Bone marrow (tissue), 2 donors: ENCODE measurements around the gene PRH1.

ENCODE experiments used
- DNase-seq, 2 donors: peaks; one replicate each; lab custom pipeline; 2025; lab: John Stamatoyannopoulos, UW

PRH1 gene

GRCh38 chr12:10884086-10884725, at the start of gene PRH1:
TSS of gene PRH1 (minus strand) at chr12:10884255. CDS start at chr12:10884217, 38 bp downstream.
- DNase-seq = no peak

DNA sequence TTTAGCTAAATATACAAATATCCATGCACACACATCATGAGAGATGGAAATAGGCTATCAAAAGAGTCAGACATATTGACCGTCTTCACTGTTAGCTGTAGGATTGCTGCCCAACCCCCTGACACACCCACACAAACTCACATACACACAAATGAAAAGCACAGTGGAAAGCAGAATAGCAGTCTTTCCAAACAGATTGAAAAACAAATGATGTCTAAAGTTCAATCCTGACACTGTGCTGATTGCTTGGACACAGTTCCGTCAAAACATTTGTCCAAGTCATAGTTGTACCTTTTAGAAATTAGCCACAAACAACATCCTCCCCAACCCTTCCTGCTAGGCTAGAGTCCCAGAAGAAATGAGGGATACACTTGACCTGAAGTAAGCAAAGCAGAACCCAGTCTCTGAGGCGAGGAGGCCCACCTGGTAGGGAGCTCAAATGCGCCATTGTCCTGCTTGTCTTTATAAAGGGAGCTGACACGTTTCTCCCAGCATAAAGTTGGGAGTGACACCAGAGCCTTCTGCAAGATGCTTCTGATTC, 44.8 kb upstream of the PRH1 start, which contains the start of gene PRH2:
Gene PRH2, plus strand, starts transcription at position 491 of the 541 bp plus-strand sequence. Its CDS starts 38 bp downstream, at position 529.
- DNase-seq = no peak

GRCh38 chr12:10926269-10926668, 42.2 kb upstream of the PRH1 start:
- DNase-seq = no peak

DNA sequence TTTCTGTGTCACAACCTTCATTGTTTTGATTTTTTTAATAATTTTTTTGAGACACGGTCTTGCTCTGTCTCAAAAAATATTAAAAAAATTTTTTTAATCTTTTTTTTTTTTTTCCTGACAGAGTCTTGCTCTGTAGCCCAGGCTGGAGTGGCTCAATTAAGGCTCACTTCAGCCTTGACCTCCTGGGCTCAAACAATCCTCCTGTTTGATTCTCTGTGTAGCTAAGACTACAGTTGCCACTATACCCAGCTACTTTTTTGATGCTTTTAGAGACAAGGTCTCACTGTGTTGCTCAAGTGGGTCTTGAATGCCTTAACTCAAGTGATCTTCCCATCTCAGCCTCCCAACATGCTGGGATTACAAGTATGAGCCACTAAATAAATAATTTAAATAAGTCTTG, 35.8 kb upstream of the PRH1 start:
- no peak for DNase-seq

DNA sequence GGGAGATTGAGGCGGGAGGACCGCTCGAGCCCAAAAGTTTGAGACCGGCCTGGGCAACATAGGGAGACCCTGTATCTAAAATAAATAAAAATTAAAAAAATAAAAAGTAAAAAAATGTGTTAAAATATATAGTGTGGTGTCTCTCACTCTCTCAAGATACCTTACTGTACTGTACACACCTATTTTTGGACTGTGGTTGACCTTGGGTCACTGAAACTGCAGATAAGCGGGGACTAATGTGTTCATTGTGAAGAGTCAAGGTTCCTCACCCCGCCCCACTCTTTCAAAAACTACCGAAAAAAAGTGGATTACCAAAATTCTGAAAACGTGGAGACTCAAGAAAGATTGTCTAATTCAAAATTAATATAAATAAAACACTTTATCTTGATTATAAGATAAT, 26.3 kb upstream of the PRH1 start:
- no peak for DNase-seq

DNA sequence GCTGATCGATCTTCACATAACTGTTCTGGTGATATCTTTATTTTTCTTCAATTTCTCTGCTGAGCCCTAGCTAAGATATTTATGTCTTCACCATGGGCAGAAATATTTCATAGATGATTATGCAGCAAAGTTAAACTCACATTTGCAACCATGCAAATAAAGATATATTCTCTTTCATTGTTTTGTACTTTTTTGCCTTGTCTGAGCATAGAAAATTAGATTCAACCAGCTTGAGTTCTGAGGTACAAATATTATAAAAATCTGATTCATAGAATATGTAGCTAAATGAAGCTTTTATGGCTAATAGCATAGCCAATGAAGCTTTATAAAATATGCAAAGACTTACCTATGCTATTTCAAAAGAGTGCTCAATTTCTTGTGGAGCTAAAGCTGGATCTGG, 25.4 kb upstream of the PRH1 start, which contains the start of gene TAS2R13:
Gene TAS2R13, minus strand, starts transcription at position 101 of the 400 bp plus-strand sequence. CDS start 264 bp downstream, outside the sequence.
- DNase-seq = no peak

DNA sequence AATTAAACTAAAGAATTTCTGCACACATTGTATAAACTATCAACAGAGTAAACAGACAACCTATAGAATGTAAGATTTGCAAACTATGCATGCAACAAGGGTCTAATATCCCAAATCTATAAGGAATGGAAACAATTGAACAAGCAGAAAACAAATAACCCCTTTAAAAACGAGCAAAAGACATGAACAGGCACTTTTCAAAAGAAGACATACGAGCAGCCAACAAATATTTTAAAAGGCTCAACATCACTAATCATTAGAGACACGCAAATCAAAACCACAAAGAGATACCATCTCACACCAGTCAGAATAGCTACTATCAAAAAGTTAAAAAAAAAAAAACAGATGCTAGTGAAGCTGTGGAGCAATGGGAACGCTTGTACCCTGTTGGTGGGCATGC, 20.6 kb upstream of the PRH1 start:
- DNase-seq = no peak

- no peak for DNase-seq
These were observed 17.4 kb upstream of the PRH1 start for GRCh38 chr12:10901427-10901826.

GRCh38 chr12:10900972-10901371, 16.9 kb upstream of the PRH1 start:
- no peak for DNase-seq

GRCh38 chr12:10900530-10900929, 16.5 kb upstream of the PRH1 start:
- no peak for DNase-seq

DNA sequence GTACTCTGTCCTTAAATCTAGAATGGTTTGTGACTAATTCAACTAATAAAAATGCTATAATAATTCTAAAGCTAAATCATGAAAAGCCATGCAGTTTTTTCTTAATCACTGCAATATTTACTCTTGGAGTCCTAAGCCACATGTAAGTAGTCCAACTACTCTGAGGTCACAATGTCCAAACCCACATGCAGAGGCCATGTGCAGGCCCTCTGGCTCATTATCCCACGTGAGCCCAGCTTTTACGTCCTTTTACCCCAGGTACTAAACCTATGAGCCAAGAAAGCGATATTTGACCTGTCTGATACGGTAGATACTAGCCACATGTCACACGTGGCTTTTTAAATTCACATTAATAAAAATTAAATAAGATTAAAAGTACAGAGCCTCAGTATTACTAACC, 12.8 kb upstream of the PRH1 start:
- no peak for DNase-seq

- no peak for DNase-seq
These were observed 7.9 kb upstream of the PRH1 start for GRCh38 chr12:10891937-10892336.

GRCh38 chr12:10889226-10889625, 5.2 kb upstream of the PRH1 start:
- no peak for DNase-seq

DNA sequence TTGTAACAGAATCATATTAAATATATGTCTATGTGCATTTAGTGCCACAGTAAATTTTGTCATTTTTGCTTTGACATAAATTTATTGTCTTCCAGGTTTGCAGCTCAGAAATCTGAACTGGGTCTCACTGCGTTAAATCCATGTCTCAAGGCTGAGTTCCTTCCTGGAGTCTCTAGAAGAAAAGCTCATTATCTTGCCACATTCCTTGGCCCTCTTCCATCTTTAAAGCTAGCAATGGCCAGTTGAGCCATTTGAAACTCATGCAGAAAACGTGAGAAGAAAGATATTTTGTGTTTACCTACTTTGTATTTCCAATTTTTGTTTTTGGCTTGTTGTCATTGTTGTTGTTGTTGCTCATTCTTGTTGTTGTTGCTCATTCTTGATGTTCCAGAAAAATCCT, 10.7 kb downstream of the PRH1 start:
- DNase-seq = no peak

GRCh38 chr12:10867381-10867780, 16.7 kb downstream of the PRH1 start:
- DNase-seq = no peak

DNA sequence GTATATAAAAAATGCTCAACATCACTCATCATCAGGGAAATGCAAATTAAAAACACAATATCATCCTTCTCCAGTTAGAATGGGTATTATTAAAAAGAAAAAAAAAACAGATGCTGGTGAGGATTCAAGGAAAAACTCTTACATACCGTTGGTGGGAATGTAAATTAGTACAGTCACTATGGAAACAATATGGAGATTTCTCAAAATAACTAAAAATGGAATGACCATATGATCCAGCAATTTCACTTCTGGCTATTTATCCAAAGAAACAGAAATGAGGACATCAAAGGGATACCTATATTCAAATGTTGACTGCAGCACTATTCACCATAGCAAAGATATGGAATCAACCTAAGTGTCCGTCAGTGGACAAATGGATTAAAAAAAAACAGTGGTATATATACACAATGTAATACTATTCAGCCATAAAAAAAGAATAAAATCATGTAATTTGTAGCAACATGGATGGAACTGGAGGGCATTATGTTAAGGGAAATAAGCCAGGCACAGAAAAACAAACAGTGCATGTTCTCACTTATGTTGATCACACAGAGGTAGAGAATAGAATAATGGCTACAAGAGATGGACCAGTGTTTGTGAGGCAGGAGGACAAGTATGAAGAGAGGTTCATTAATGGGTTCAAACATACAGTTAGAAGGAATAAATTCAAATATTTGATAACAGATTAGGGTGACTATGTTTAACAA, 20.4 kb downstream of the PRH1 start:
- no peak for DNase-seq

DNA sequence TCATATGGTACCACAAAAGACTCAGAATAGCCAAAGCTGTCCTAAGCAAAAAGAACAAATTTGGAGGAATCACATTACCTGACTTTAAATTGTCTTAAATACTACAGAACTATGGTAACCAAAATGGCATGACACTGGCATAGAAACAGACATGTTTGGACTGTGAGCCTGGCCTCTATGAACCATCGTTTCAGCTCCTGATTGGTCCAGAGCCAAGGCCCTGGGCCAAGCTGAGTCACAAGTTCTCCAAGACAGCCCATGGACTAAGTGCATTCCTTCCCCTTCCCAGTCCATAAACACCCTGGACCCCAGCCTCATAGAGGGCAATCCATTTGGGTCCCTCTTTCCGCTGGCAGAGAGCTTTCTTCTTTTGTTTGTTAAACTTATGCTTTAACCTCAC, 22.7 kb downstream of the PRH1 start:
- DNase-seq = no peak

DNA sequence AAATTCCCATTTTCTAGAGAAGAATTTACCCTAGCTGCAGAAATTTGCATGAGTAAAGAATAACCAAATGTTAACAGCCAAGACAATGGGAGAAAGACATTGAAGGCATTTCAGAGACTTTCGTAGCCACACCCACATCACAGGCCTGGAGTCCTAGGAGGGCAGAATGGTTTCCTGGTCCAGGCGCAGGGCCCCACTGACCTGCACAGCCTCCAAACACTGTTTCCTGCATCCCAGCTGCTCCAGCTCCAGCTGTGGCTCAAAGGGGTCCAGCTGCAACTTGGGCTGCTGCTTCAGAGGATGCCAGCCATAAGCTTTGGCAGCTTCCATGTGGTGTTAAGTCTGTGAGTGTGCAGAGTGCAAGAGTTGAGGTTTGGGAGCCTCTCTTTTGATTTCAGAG, 28.2 kb downstream of the PRH1 start:
- DNase-seq = no peak

DNA sequence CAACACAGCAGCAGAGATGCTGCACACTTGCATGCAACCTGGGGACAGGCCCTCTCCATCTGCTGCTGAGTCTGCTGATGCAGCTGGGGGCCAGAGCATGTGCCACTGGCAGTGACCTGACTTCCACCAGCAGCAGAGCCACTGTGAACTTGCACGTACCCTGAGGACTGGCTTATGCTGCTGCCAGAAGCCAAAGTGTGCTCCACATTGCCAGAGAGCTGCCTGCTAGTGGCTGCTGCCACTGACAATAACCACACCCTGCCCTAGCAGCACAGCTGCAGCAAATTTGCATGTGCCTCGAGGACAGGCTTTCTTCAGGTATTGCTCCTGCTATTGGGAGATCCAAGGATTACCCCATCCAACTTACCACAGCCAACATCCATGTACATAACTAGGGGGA, 30.3 kb downstream of the PRH1 start:
- DNase-seq = no peak

GRCh38 chr12:10851243-10851858, 32.7 kb downstream of the PRH1 start:
- DNase-seq = no peak

DNA sequence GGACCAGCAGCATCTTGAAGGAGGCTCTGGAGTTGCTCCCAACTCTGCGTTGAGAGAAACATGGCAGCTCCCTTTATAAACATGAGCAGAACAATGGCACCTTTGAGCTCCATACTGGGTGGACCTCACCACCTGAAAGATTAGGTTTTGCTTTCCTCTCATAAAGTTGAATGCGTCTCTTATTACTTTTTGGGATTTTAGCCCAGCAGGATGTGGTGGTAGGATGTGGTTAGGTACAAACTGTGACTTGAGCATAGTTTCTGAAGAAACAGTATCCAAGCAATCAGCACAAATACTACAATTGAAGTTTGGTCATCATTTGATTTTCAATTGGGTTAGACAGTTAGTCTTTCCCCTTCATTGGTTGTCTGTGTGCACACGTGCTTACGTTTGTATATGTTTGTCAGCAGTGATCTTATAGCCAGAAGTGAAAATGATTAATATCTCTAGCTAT, 34.6 kb downstream of the PRH1 start, which contains the start of gene PRR4:
Gene PRR4, minus strand, starts transcription at position 51 of the 454 bp plus-strand sequence. Its CDS starts 38 bp downstream, at position 13.
- no peak for DNase-seq

DNA sequence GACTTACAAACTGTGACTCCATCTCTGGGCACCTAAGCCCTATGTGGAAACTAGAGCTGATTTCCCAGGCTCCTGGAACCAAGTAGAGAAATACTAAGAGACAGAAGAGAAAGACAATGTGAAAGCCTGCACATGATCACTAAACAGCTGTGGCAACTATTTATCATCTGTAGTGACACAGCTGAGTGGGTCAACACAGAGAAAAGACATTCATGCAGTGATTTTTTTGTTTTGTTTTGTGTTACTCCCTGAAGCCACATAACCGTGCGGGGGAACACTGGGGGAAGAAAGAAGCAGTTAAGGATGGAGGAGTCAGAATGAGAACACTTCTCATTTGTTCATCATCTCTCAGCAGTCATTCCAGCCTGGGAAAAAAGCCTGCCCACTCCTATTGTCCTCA, 36.3 kb downstream of the PRH1 start:
- DNase-seq = no peak

- DNase-seq = no peak
These were observed 41.2 kb downstream of the PRH1 start for GRCh38 chr12:10842862-10843261.
